Tibial artery (tissue), 4 donors: ENCODE results near the gene FCRL2.

Experiments used
- DNase-seq, 2 donors: peaks; one replicate each; pipeline ENCODE4 v3.0.0-alpha.2; 2019
- H3K27ac ChIP-seq, 2 donors: fragments of 200-600 bp; sonication (generic) in 1 of 2; 1 replicate in 1 of 2; 2 replicates in 1 of 2; pipeline ENCODE4 v1.5.1; 2018 to 2019; ENCODE audit warnings: mild to moderate bottlenecking in 1 of 2
- H3K27me3 ChIP-seq, 2 donors: fragments of 200-600 bp; sonication (generic) in 1 of 2; one replicate each; pipeline versions ENCODE4 v1.5.1 to v1.6.0; 2016 to 2019
- H3K36me3 ChIP-seq, 3 donors: fragments of 200-600 bp; sonication (generic) in 2 of 3; one replicate each; pipeline ENCODE4 v1.5.1; 2016 to 2019; ENCODE audit warnings: mild to moderate bottlenecking in 2 of 3
- H3K4me1 ChIP-seq, 4 donors: fragments of 200-600 bp; sonication (generic) in 2 of 4; 1 replicate in 3 of 4; 2 replicates in 1 of 4; pipeline ENCODE4 v1.5.1; 2016 to 2019
- H3K4me3 ChIP-seq, 2 donors: fragments of 200-600 bp; sonication (generic) in 1 of 2; 1 replicate in 1 of 2; 2 replicates in 1 of 2; pipeline ENCODE4 v1.5.1; 2018 to 2019; ENCODE audit warnings: mild to moderate bottlenecking in 2 of 2
- H3K9me3 ChIP-seq, 3 donors: fragments of 200-600 bp; sonication (generic) in 1 of 3; one replicate each; pipeline ENCODE4 v1.5.1; 2016 to 2019
- CTCF ChIP-seq, 2 experiments: fragments of 200-600 bp in 1 of 2; fragments of 450-650 bp in 1 of 2; IDR thresholded peaks; one replicate each; pipeline ENCODE4 v1.5.1; 2017 to 2019; ENCODE audit warnings: antibody characterized with exemption in 2 of 2, mild to moderate bottlenecking in 1 of 2, moderate library complexity in 1 of 2
- intact Hi-C: fragments of 100-400 bp; cut with DNase I; formaldehyde crosslinking; loops from one replicate; pipeline ENCODE4 v1.15.0; 2023; ENCODE audit warnings: low total_unique reads

The FCRL2 gene

GRCh38 chr1:157806431-157807149, 29.7 kb upstream of the FCRL2 start:
- no peak overlapping the region for H3K4me3 ChIP-seq
- H3K9me3 ChIP-seq = no peaks in the 10 kb centered on the region
- no peak for TF ChIP-seq CTCF (IDR thresholded peaks at IDR 0.05)
- no peak for DNase-seq
- no peaks in the 10 kb centered on the region for H3K4me1 ChIP-seq
- no peaks in the 10 kb centered on the region for H3K36me3 ChIP-seq
- no peaks in the 10 kb centered on the region for H3K27me3 ChIP-seq
- no peak overlapping the region for H3K27ac ChIP-seq
- intact Hi-C loops = no loop called here

GRCh38 chr1:157803851-157804250, 26.9 kb upstream of the FCRL2 start:
- Histone ChIP-seq H3K4me1 (no peaks in the 10 kb centered on the region), H3K4me3 (no peak overlapping the region), H3K27ac (no peak overlapping the region), H3K27me3 (no peaks in the 10 kb centered on the region), H3K9me3 (no peaks in the 10 kb centered on the region), H3K36me3 (no peaks in the 10 kb centered on the region)
- no peak for DNase-seq
- TF ChIP-seq CTCF (IDR thresholded peaks at IDR 0.05) = no peak
- intact Hi-C loops = no loop called here

GRCh38 chr1:157799996-157800395, 23.1 kb upstream of the FCRL2 start:
- no peak overlapping the region for H3K4me3 ChIP-seq
- intact Hi-C loops = no loop called here
- TF ChIP-seq CTCF (IDR thresholded peaks at IDR 0.05) = no peak

GRCh38 chr1:157798211-157798610, 21.3 kb upstream of the FCRL2 start:
- Histone ChIP-seq H3K4me3 (no peak overlapping the region), H3K9me3 (peaks cover 0 to 2% (median 0%) of the 10 kb centered on the region in 3 donors), H3K4me1 (no peaks in the 10 kb centered on the region), H3K36me3 (no peaks in the 10 kb centered on the region), H3K27me3 (no peaks in the 10 kb centered on the region), H3K27ac (no peak overlapping the region)
- DNase-seq = no peak
- intact Hi-C loops = no loop called here
- TF ChIP-seq CTCF (IDR thresholded peaks at IDR 0.05) = no peak

More at GRCh38 chr1:157799996-157800395, 23.1 kb upstream of the FCRL2 start:
- Histone ChIP-seq H3K36me3 (no peaks in the 10 kb centered on the region), H3K27ac (no peak overlapping the region), H3K27me3 (no peaks in the 10 kb centered on the region), H3K4me1 (no peaks in the 10 kb centered on the region), H3K9me3 (no peaks in the 10 kb centered on the region)
- DNase-seq = no peak

GRCh38 chr1:157785248-157785647, 8.3 kb upstream of the FCRL2 start:
- TF ChIP-seq CTCF (IDR thresholded peaks at IDR 0.05) = no peak
- H3K4me1 ChIP-seq = no peaks in the 10 kb centered on the region
- no peak overlapping the region for H3K4me3 ChIP-seq
- no peak for DNase-seq
- H3K27ac ChIP-seq = no peak overlapping the region
- no peaks in the 10 kb centered on the region for H3K27me3 ChIP-seq
- no peaks in the 10 kb centered on the region for H3K9me3 ChIP-seq
- no peaks in the 10 kb centered on the region for H3K36me3 ChIP-seq
- intact Hi-C loops = no loop called here
